Measurements from ENCODE around the gene BBS2.

The BBS2 gene

GRCh38 chr16:56477096-56477878, 42.5 kb downstream of the BBS2 start:
- DNase-seq (ENCODE audit: low read depth in 2 of 2): no peak

- no peak for DNase-seq (ENCODE audit: low read depth in 2 of 2)
Observed at GRCh38 chr16:56475201-56475600, 44.6 kb downstream of the BBS2 start.

- DNase-seq (ENCODE audit: low read depth in 2 of 2): no peak
Observed at GRCh38 chr16:56470666-56471065, 49.2 kb downstream of the BBS2 start.

GRCh38 chr16:56470232-56470631, 49.6 kb downstream of the BBS2 start:
- no peak for DNase-seq (ENCODE audit: low read depth in 2 of 2)

- no peak for DNase-seq (ENCODE audit: low read depth in 2 of 2)
Observed at GRCh38 chr16:56469748-56470147, 50.1 kb downstream of the BBS2 start.

GRCh38 chr16:56468800-56469199, 51.0 kb downstream of the BBS2 start:
- DNase-seq (ENCODE audit: low read depth in 2 of 2): no peak

GRCh38 chr16:56466344-56466743, 53.5 kb downstream of the BBS2 start:
- DNase-seq (ENCODE audit: low read depth in 2 of 2): no peak

- DNase-seq (ENCODE audit: low read depth in 2 of 2): no peak
Observed at GRCh38 chr16:56463153-56463552, 56.7 kb downstream of the BBS2 start.

- DNase-seq (ENCODE audit: low read depth in 2 of 2): no peak
Observed at GRCh38 chr16:56462064-56462796, 57.6 kb downstream of the BBS2 start.

- no peak for DNase-seq (ENCODE audit: low read depth in 2 of 2)
Observed at GRCh38 chr16:56460101-56460500, 59.7 kb downstream of the BBS2 start.

GRCh38 chr16:56457927-56458470, 61.8 kb downstream of the BBS2 start:
- no peak for DNase-seq (ENCODE audit: low read depth in 2 of 2)

GRCh38 chr16:56451753-56452689, 67.8 kb downstream of the BBS2 start:
- DNase-seq (ENCODE audit: low read depth in 2 of 2): no peak

GRCh38 chr16:56450986-56451752, 68.7 kb downstream of the BBS2 start, which contains the start of the genes NUDT21 and OGFOD1:
Gene NUDT21 (minus strand): TSS chr16:56451332. CDS start chr16:56451202, 130 bp downstream.
Gene OGFOD1 (plus strand): TSS chr16:56451554. CDS start chr16:56451613, 59 bp downstream.
- peak; percentile 90 for DNase-seq (ENCODE audit: low read depth in 2 of 2)

GRCh38 chr16:56450275-56450985, 69.4 kb downstream of the BBS2 start:
- DNase-seq (ENCODE audit: low read depth in 2 of 2): no peak

GRCh38 chr16:56448005-56448404, 71.8 kb downstream of the BBS2 start:
- no peak for DNase-seq (ENCODE audit: low read depth in 2 of 2)

- no peak for DNase-seq (ENCODE audit: low read depth in 2 of 2)
Observed at GRCh38 chr16:56447286-56447685, 72.5 kb downstream of the BBS2 start.

GRCh38 chr16:56438038-56438437, 81.8 kb downstream of the BBS2 start:
- DNase-seq (ENCODE audit: low read depth in 2 of 2): no peak

- DNase-seq (ENCODE audit: low read depth in 2 of 2): no peak
Observed at GRCh38 chr16:56436258-56436657, 83.6 kb downstream of the BBS2 start.

Data from stimulated activated CD8-positive, alpha-beta memory T cell treated with anti-CD3 and anti-CD28 coated beads, Interleukin-7, amount 100 ng/mL, for 4 hours (primary cell).